ENCODE measurements around the gene SERPINI1.

The SERPINI1 gene

GRCh38 chr3:167735233-167736138 is at the start of gene SERPINI1:
Gene SERPINI1 (plus strand): TSS chr3:167735721. CDS start chr3:167789129, 53,408 bp downstream.
- DNase-seq, result peak; percentile 73

- peak; percentile 6 for DNase-seq
Measured at GRCh38 chr3:167691366-167691765, 44.2 kb upstream of the SERPINI1 start.

GRCh38 chr3:167694121-167694520 is 41.4 kb upstream of the SERPINI1 start:
- DNase-seq, result no peak

GRCh38 chr3:167700046-167700445 is 35.5 kb upstream of the SERPINI1 start:
- no peak for DNase-seq

GRCh38 chr3:167700926-167701325 is 34.6 kb upstream of the SERPINI1 start:
- DNase-seq, result no peak

- DNase-seq, result no peak
Measured at GRCh38 chr3:167705840-167706239, 29.7 kb upstream of the SERPINI1 start.

GRCh38 chr3:167709690-167710089 is 25.8 kb upstream of the SERPINI1 start:
- no peak for DNase-seq

- DNase-seq, result no peak
Measured at GRCh38 chr3:167710552-167710951, 25.0 kb upstream of the SERPINI1 start.

GRCh38 chr3:167711439-167711838 is 24.1 kb upstream of the SERPINI1 start:
- no peak for DNase-seq

GRCh38 chr3:167712445-167712844 is 23.1 kb upstream of the SERPINI1 start:
- DNase-seq, result no peak

- no peak for DNase-seq
Measured at GRCh38 chr3:167714871-167715270, 20.6 kb upstream of the SERPINI1 start.

- DNase-seq, result no peak
Measured at GRCh38 chr3:167716920-167717319, 18.6 kb upstream of the SERPINI1 start.

GRCh38 chr3:167718582-167718981 is 16.9 kb upstream of the SERPINI1 start:
- no peak for DNase-seq

- DNase-seq, result no peak
Measured at GRCh38 chr3:167723025-167723512, 12.5 kb upstream of the SERPINI1 start.

- no peak for DNase-seq
Measured at GRCh38 chr3:167723872-167724271, 11.6 kb upstream of the SERPINI1 start.

- no peak for DNase-seq
Measured at GRCh38 chr3:167728176-167728575, 7.3 kb upstream of the SERPINI1 start.

- no peak for DNase-seq
Measured at GRCh38 chr3:167728632-167729323, 6.7 kb upstream of the SERPINI1 start.

- DNase-seq, result no peak
Measured at GRCh38 chr3:167729591-167729990, 5.9 kb upstream of the SERPINI1 start.

- no peak for DNase-seq
Measured at GRCh38 chr3:167731393-167731792, 4.1 kb upstream of the SERPINI1 start.

GRCh38 chr3:167732313-167733065 is 3.0 kb upstream of the SERPINI1 start:
- DNase-seq, result no peak

GRCh38 chr3:167733961-167734497 is 1.5 kb upstream of the SERPINI1 start:
- DNase-seq, result no peak

- DNase-seq, result peak; percentile 95
Measured at GRCh38 chr3:167734498-167735232, 856 bp upstream of the SERPINI1 start, which contains the start of gene PDCD10. Gene PDCD10 (minus strand): TSS chr3:167734892. CDS start chr3:167720157, 14,735 bp downstream.
